ENCODE data around the gene RANBP3.
A peak's percentile ranks its signal among the peaks of the same experiment; 100 is the strongest.

RANBP3 gene

DNA sequence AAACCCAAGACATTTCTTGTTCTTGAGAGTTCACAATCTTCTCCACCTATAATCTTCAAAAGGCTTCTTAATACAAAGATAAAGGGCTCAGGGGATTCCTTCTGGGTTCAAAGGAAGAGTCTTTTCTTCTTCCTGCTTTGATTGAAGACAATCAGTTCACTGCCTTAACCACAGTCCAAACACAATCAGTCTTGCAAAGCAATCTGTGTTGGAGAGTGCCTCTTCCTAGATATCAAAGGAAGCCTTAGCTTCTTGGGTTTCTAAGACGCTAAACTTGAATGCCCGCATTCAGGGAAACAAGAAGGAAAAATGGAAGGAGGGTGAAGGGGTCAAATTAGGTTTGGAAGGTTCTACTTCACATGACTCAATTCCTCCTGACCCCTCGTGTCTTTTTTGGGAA lies 27.2 kb downstream of the RANBP3 start:
- no peak for DNase-seq (ENCODE audit: low read depth)

DNA sequence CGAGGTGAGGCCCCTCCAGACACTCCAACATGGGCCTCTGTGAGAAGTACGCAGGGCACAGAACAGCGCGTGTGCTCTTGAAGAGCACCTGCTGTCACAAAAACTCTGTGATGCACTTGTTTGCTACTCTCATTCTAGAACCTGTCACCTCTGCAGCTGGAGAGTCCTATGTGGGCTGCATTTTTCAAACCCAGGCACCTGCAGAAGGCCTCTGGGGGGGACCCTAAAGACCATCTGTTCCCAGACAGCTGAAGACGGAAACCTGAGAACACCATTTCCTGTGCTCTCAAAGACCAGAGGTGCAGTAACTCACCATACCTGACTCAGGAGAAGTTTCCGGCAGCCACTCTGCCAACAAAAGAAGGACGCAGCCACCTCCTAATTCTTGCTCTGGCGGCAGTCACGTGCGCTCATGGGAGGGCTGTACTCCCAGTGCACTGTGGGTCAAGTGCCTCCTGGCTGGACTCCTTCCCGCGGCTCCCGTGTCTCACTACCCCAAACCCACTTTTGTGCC lies 28.1 kb downstream of the RANBP3 start:
- no peak for DNase-seq (ENCODE audit: low read depth)

DNA sequence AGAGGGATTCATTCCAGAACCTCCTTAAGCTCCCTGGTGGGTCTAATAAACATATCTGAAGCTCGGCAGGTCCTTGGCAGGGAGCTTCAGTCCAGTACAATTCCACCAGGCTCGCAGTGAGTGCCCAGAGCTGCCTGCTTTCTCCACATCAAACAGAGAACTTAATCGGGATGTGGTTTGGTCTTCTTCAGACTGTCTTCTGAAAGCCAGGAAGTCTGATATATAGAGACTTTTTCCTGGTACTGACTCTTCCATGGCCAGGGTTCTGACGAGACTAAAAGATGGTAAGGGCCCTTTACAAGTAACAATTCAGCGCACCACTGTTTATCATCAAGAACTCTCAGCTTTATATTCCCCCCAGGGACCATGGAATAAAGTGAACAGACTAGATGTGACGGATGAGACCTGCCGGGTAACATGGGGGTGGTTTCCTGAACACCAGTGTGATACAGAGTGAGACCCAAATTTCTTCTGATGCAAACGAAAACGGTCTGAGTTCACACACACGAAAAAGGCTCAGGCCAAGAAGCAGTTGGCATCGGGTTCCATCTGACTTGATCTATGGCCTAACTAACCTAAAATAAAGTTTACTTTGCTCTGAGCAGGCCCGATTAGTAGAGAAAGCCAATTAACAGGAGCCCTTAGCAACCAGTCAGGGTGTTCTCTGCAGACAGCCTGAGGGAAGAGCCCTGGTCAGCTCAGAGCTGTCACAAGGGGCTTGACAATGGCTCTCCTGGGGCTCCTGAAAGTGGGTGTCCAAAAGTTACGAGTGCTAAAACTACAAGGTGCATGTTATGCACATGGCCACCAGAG lies 29.0 kb downstream of the RANBP3 start:
- DNase-seq (ENCODE audit: low read depth): no peak

DNA sequence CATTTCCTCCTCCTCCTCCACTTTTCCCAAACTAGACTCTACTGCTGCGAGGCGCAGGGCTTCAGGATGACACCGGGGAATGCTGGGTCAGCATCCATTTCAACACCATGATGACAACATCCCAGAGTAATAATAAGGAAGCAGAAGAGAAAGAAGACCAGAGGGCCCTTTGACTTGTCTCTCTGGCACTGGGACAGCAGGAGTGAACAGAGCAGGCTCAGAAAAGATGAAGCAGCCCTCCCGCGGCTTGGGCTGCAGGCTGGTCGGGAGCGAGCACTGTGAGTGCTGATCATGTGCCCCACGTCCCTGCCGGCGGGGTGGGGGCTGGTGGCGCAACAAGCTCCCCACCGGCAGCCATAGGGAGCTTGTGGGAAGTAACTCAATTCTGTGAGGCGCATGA lies 30.5 kb downstream of the RANBP3 start:
- peak; percentile 66 for DNase-seq (ENCODE audit: low read depth)

DNA sequence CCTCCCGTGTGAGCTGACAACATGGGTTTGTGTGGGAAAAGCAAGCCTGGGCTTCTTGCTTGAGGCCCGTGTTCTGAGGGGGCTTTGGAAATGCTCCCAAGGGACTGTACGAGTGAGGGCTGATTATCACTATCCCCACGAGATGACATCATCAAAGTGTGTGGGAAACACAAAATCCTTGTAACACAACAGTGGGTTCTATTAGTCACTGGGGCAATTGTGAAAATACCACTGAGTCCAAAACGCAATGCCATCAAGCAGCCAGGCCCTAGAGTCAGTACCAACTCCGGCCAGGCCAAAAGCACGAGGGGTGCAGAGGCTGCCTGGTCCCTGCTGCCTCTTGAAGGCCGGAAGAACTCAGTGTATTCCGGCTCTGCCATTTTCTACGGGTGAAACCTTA lies 34.3 kb downstream of the RANBP3 start:
- peak; percentile 20 for DNase-seq (ENCODE audit: low read depth)

DNA sequence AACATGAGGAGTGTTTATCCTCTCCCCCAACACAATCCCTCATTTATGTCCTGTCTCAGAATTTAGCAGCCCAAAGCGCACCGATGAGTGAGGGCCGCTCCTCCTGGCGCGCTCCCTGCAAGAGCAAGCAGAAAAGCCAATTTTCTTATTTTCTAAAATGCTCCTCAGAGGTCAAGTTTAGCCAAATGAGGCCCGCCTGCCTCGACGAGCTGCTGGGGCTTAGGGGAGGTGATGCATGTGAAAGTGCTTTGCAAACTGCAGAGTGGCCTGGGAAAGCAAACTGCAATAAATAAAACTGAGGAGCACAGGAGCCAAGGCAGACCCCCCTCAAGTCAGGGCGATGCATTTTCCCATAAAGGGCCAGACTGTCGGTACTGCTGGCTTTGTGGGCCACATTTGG lies 34.9 kb downstream of the RANBP3 start:
- DNase-seq (ENCODE audit: low read depth): no peak

DNA sequence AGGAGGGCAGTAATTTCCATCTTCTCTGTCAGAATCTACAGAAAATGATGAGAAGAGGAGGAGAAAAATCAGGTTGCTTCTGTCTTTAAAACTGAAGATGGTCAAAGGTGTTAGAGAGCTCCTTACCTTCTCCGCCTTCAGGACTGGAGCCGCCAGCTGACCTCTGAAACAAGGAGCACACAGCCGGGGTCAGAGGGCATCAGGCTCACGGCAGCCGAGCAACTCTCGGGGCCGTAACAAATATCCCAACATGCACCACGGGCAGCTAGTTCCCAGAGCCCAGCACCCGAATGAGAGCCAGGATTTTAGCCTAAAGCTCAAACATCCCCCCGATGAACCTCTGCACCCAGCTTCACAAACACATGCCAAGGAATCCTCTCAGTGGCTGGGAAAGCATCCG lies 36.3 kb downstream of the RANBP3 start:
- no peak for DNase-seq (ENCODE audit: low read depth)

DNA sequence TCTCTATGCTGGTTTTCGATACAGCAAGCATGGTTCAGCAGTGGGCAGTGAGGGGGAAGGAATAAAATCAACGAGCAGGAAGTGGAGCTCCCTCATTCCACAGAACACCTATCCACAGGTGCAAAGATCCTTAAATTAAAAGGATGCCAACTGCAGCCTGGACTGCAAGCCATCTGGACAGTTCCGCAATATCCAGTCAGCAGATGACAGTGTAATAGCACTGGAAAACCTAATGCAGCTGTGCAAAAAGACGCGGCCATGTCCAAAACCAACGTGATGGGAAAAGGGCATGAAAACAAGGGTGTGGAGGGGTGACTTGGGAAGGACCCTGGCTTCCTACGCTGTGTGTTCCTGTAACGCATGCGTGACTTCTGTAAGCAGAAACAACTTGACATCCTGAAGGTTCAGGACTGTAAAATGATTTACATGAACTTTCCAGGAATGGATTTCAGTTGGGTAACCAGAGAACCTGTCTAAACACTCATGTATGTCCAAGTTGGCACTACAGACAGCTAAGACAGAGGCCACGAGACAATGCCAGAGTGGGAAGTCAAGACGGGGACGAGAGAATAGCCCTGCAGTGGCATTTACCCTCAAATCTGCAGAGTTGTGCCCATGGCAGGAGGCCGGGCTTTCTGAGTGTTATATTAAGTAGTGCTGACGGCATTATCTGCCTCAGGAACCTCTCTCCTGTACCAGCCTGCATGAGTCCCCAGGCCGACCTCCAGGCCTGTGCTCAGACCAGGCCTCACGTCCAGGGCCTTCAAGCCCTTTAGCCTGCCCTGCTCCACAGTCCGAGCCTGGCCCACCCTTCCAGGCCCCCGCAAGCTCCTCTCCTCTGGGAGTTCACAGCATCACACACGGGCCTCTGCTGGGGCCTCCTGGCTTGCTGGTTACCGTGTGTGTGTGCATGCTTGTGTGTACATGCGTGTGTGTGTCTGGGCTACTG lies 37.4 kb downstream of the RANBP3 start:
- DNase-seq (ENCODE audit: low read depth): no peak

DNA sequence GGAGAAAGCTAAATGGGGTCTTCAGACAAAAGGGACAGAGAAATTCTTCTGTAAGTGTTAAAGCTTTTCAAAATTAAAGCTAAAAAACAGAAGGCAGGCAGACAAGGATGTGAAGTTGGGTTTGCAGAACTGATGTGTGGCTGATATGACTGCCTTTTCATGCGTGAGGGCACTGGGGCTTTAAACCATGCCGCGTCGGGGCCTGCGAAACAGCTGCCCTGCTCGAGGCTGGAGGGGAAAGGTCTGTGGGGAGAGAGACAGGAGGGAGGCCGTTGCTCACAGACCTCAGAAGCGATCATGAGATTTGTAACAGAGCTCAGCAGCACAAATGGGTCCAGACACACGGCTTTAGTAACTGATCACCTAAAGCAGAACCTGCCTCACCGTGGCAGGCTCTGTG lies 40.4 kb downstream of the RANBP3 start:
- no peak for DNase-seq (ENCODE audit: low read depth)

DNA sequence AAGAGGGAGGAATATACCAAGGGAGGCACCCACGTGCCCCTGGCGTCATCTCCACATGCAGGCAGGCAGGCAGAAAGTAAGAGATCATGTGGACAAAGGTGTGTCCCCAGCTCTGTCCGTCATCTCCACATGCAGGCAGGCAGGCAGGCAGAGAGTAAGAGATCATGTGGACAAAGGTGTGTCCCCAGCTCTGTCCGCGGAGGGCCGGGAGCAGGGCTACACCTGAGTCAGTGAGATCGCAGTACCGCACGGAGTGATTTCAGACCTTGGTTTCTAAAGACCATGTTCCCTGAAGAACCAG lies 41.7 kb downstream of the RANBP3 start:
- no peak for DNase-seq (ENCODE audit: low read depth)

DNA sequence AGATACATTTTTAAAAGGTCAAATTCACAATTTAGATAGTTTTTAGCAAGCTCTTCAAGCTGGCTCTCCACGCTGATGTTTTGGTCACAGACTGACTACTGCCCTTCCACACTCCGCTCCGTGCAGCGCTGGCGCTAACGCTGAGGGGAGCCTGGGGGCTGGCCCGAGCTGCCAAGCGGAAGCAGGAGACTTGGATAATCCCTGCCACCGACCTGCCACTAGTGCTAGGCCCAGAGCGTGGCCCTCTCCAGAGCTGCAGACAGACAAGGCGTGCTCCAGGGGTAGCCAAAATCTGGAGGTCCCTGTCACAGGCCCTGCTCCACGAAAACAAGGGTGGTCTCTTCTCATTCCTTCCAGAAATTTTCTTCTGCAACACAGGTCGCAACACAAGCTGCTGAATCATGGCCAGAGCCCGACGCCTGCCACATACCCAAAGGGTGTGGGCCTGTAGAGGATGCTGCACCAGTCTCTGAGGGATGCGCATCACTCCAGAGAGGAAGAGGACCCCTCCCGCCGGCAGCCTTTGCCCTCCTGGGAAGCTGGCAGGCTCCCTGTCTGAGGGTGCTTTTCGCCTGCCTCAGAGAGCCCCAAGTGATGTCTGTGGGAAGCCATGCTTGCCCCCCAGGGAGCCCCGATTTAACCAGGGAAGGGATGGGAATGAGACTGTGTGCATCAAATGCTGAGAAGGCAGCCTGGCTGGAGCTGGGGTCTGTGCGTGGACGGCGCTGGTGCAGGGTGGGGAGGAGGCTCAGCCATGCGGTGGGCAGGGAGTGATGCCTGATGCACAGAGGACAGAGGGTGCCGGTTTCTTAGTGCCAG lies 42.3 kb downstream of the RANBP3 start:
- DNase-seq (ENCODE audit: low read depth): no peak

DNA sequence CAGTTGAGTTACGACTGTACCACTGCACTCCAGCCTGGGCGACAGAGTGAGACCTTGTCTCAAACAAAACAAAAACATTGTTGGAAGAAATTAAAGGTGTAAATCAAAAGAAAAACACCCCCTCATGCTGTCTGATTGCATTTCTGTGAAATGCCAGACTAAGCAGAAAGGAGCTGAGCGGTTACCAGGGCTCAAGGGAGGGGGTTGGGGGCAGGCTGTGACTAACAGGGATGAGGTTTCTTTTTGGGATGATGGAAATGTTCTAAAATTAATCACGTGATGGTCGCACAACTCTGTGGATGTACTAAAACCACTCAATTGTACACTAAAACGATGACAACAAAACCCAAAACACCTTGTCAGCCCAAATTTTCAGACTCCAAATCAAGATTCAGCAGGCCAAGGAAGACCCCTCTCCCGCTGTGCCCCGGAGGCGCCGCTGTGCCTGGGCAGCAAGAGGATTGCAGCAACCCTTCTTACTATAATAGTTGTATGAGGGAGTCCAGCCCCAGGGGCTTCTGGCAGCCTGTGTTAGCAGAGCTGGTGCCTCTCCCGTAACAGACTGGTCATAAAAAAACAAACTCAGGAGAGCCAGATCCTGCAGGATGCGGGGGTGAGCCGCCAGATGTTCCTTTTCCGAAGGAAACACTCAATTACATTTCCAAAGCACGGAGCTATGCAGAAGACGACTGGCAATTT lies 43.0 kb downstream of the RANBP3 start:
- peak; percentile 88 for DNase-seq (ENCODE audit: low read depth)

DNA sequence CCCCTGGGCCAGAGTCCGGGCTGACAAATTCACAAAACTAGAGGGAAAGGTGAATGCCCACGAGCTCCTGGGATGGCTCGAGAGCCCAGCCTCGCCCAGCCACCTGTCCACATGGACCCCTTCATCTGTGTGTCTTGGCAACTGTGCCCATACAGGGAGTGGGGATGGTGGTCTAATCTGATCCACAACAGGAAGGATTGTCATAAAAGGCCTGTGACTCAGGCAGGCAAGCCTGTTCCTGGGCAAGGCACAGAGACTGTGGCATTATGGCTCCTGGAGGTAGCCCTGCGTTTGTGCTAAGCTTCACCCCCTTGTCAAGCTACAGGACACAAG lies 43.9 kb downstream of the RANBP3 start:
- DNase-seq (ENCODE audit: low read depth): no peak

DNA sequence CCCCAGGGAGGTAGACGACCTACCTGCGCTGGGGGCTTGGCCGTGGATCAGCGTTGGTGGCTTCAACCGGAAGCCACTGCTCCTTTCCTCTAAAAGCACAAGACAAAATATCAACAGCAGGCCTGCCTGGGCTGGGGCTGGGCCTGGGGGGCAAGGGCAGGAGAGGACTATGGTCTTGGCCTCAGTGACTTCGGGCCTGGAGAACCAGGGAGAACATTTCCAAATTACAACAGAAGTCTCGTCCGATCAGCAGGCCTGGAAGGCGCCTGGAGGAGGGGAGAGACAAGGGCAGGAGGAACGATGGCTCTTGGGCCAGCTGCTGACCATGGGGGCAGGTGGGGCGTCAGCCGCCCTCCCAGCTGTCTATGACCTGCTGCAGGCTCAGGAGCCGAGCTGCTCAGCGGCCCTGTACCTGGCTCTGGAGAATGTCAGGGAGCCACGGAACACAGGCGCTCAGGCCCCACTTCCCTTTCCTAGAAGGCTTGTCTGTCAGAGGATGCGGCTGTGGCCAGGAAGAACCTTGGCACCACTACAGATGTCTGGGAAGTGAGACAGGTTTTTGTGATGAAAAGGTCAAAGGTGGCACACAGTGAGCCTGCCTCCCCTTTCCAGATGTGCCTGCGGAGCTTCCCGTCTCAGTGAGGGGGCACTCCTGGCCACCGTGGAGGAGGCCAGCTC lies 44.4 kb downstream of the RANBP3 start:
- no peak for DNase-seq (ENCODE audit: low read depth)

DNA sequence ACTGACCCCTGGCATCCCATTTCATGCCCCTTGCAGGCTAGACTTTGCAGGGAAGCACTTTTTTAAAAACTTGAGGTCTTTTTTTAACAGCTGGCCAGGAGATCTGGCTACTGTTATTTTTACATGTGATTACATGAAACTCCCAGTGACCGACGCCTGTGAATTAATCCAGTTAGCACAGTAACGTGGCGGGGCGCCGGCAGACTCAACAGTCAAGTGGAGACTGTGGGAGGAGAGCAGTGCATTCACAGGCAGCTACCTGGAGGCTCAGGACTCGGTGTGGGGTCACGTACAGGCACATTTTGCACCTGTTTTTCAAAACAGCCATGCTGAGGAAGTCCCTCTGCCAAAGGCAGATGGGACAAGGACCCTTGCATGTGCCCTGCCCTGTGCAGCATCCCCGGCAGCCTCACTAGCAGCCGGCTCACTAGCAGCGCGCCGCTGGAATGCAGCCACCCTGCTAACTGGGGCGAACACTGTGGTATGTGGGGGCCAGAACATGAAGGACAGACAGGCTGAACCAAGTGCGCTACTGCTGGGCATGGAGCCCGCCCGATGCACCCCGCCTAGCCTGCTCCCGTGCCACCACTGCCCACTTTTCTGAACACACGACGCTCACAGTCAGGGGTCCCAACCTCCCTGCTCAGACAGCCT lies 45.2 kb downstream of the RANBP3 start:
- DNase-seq (ENCODE audit: low read depth): no peak

DNA sequence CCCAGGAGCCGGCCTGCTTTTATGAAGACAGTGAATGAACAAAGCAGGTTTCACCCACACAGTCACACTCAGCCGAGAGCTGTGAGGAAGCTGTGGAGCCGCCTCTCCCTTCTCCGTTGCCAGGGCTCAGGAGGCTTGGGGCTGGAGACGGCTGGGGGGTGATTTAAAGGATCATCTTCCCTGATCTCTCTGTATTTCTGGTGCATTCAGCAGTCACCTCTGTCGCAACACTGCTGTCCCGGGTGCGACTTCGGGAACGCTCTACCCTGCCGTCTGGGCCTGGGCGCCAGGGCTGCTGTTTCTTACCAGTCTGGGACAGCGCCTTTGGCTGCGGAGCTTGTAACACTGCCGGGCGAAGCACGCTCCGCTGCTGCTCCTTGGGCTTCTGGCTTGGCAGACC lies 45.8 kb downstream of the RANBP3 start:
- DNase-seq (ENCODE audit: low read depth): no peak

DNA sequence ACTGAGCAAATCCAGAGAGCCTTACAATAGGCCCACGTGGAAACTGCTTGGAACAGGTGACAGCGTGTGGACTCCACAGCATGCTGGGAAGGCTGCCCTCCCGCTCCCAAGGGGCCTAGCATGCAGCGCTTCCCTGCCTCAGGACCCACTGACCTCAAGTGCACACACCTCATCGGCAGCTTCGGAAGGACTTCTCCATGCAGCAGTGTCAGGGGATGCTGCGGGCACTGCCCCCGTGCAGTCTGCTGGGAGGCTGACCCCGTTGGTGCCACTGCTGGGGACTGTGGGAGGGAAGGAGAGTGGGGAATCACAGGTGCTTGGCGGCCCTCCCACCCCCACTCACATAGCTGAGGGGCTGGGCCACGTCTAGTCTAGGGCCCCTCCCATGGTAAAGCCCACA lies 46.7 kb downstream of the RANBP3 start:
- DNase-seq (ENCODE audit: low read depth): no peak

DNA sequence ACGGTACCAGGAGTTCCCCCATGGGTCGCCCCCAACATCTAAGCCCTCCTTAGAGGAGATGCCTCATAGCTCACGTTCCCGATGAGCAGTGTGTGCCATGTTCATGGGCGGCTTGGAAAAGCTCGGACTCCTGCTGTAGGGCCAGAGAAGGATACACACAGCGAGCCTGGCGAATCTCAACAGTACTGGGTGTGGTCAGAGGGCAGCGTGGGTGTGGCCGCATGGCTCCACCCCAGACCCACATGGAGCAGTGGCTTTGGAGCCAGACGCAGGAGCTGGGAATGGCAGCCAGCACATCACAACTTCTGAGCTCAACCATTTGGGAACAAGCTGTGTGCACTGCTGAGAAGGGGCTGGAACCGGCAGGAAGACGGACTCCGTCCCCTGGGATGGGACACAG lies 48.3 kb downstream of the RANBP3 start:
- no peak for DNase-seq (ENCODE audit: low read depth)

DNA sequence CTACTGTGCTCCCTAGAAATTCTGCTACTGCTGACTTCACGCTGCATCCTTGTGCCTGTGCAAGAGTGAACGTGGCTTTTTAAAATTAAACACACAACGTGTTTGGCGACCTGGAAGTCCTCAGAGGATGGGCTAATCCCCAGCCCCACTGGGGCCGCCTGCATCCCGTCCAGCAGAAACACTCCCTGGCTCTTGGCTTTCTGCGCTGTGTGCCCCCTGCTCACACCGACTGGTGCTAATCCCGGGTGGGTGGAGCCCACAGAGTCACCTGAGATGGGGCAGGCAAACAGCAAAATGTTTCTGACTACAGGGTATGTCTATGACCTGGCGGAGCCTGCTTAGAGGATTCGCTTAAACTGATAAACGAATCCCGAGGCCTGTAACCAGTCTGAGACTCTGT lies 48.8 kb downstream of the RANBP3 start:
- no peak for DNase-seq (ENCODE audit: low read depth)

DNA sequence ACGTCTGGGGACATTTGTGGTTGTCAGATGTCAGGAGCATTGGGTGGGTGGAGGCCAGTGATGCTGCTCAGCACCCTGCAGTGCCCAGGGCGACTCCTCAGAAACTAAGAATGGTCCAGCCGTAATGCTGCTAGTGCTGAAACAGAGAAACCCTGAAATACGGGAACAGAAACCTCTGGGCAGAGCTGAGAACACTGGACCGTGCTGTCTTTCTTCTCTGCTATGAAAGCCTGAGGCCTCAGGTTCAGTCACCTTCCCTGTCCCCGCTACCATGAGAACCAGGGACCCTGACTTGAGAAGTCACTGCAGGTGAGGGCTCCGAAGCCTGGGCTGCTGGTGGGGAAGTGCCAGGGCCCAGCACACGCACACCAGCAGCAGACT lies 50.5 kb downstream of the RANBP3 start:
- DNase-seq (ENCODE audit: low read depth): no peak

All from fibroblast of gingiva (primary cell).